ENCODE measurements around the gene ADRA1B.

Gene ADRA1B

GRCh38 chr5:159975462-159976019 is 59.3 kb downstream of the ADRA1B start:
- H3K79me2 ChIP-seq (ENCODE audit: insufficient read depth, low read depth) = no peaks in the 10 kb centered on the region
- H3K9ac ChIP-seq = no peak overlapping the region
- TF ChIP-seq CTCF (conservative IDR thresholded peaks at IDR 0.05; ENCODE audit: low read depth, low read length) = no peak
- no peak overlapping the region for H3K27ac ChIP-seq
- H3K36me3 ChIP-seq (ENCODE audit: insufficient read depth) = no peaks in the 10 kb centered on the region
- H2AFZ ChIP-seq (ENCODE audit: low read depth) = no peak overlapping the region
- no peaks in the 10 kb centered on the region for H4K20me1 ChIP-seq (ENCODE audit: insufficient read depth)
- H3K4me2 ChIP-seq = no peak overlapping the region
- H3K4me3 ChIP-seq (IDR thresholded peaks at IDR 0.05; ENCODE audit: insufficient read depth, low read depth, low read length) = no peak overlapping the region
- H3K4me1 ChIP-seq (ENCODE audit: low read depth, poor library complexity, severe bottlenecking) = no peaks in the 10 kb centered on the region
- H3K27me3 ChIP-seq (ENCODE audit: insufficient read depth, low read depth) = no peaks in the 10 kb centered on the region

GRCh38 chr5:159976921-159977320 is 60.6 kb downstream of the ADRA1B start:
- no peak overlapping the region for H2AFZ ChIP-seq (ENCODE audit: low read depth)
- H4K20me1 ChIP-seq (ENCODE audit: insufficient read depth) = no peaks in the 10 kb centered on the region
- no peaks in the 10 kb centered on the region for H3K36me3 ChIP-seq (ENCODE audit: insufficient read depth)
- no peak overlapping the region for H3K9ac ChIP-seq
- no peak overlapping the region for H3K4me3 ChIP-seq (IDR thresholded peaks at IDR 0.05; ENCODE audit: insufficient read depth, low read depth, low read length)
- H3K4me2 ChIP-seq = no peak overlapping the region
- H3K27me3 ChIP-seq (ENCODE audit: insufficient read depth, low read depth) = no peaks in the 10 kb centered on the region
- H3K27ac ChIP-seq = no peak overlapping the region
- no peaks in the 10 kb centered on the region for H3K4me1 ChIP-seq (ENCODE audit: low read depth, poor library complexity, severe bottlenecking)
- TF ChIP-seq CTCF (conservative IDR thresholded peaks at IDR 0.05; ENCODE audit: low read depth, low read length) = no peak
- no peaks in the 10 kb centered on the region for H3K79me2 ChIP-seq (ENCODE audit: insufficient read depth, low read depth)

GRCh38 chr5:159978358-159978757 is 62.1 kb downstream of the ADRA1B start:
- H3K27me3 ChIP-seq (ENCODE audit: insufficient read depth, low read depth) = no peaks in the 10 kb centered on the region
- no peak overlapping the region for H3K4me2 ChIP-seq
- no peaks in the 10 kb centered on the region for H3K79me2 ChIP-seq (ENCODE audit: insufficient read depth, low read depth)
- no peak overlapping the region for H3K27ac ChIP-seq
- H3K9ac ChIP-seq = no peak overlapping the region
- no peaks in the 10 kb centered on the region for H3K36me3 ChIP-seq (ENCODE audit: insufficient read depth)
- H2AFZ ChIP-seq (ENCODE audit: low read depth) = no peak overlapping the region
- H3K4me1 ChIP-seq (ENCODE audit: low read depth, poor library complexity, severe bottlenecking) = no peaks in the 10 kb centered on the region
- H4K20me1 ChIP-seq (ENCODE audit: insufficient read depth) = no peaks in the 10 kb centered on the region
- TF ChIP-seq CTCF (conservative IDR thresholded peaks at IDR 0.05; ENCODE audit: low read depth, low read length) = no peak
- H3K4me3 ChIP-seq (IDR thresholded peaks at IDR 0.05; ENCODE audit: insufficient read depth, low read depth, low read length) = no peak overlapping the region

- Histone ChIP-seq H3K4me3 (IDR thresholded peaks at IDR 0.05; ENCODE audit: insufficient read depth, low read depth, low read length) (no peak overlapping the region), H3K9ac (no peak overlapping the region), H4K20me1 (ENCODE audit: insufficient read depth) (no peaks in the 10 kb centered on the region), H3K27ac (no peak overlapping the region), H3K27me3 (ENCODE audit: insufficient read depth, low read depth) (no peaks in the 10 kb centered on the region), H3K4me2 (no peak overlapping the region), H3K4me1 (ENCODE audit: low read depth, poor library complexity, severe bottlenecking) (peaks cover 2% of the 10 kb centered on the region), H2AFZ (ENCODE audit: low read depth) (no peak overlapping the region), H3K36me3 (ENCODE audit: insufficient read depth) (no peaks in the 10 kb centered on the region), H3K79me2 (ENCODE audit: insufficient read depth, low read depth) (no peaks in the 10 kb centered on the region)
- TF ChIP-seq CTCF (conservative IDR thresholded peaks at IDR 0.05; ENCODE audit: low read depth, low read length) = no peak
Measured at GRCh38 chr5:159982421-159983173, 66.3 kb downstream of the ADRA1B start.

Data from KMS-11 (cell line).